Adrenal gland (tissue), 12 donors: Measurements from ENCODE around the gene LPAR5. TPM values are rescaled to one million over a fixed set of nuclear protein-coding genes. Genes with fewer than 3 reads are reported as not detected.
A peak's percentile ranks its signal among the peaks of the same experiment; 100 is the strongest.

ENCODE experiments used
- DNase-seq, 7 donors: peaks; one replicate each; pipeline ENCODE4 v3.0.0-alpha.2; 2019 to 2020
- H3K27ac ChIP-seq, 5 donors: fragments of 200-600 bp; sonication (generic) in 4 of 5; 1 replicate in 3 of 5; 2 replicates in 2 of 5; pipeline versions ENCODE4 v1.5.1 to v1.8.0; 2016 to 2020; ENCODE audit warnings: mild to moderate bottlenecking in 1 of 5
- H3K27me3 ChIP-seq: fragments of 200-600 bp; 2 replicates; pipeline ENCODE4 v1.8.0; 2021
- H3K36me3 ChIP-seq, 2 donors: fragments of 200-600 bp; replicated peaks in 1 of 2; 1 replicate in 1 of 2; 2 replicates in 1 of 2; pipeline versions ENCODE4 v1.5.1 to v1.8.0; 2018 to 2022
- H3K4me1 ChIP-seq, 2 donors: fragments of 200-600 bp; replicated peaks in 1 of 2; 1 replicate in 1 of 2; 2 replicates in 1 of 2; pipeline versions ENCODE4 v1.5.1 to v1.8.0; 2018 to 2021
- H3K4me3 ChIP-seq, 4 donors: fragments of 200-600 bp; sonication (generic) in 3 of 4; one replicate each; pipeline ENCODE4 v1.5.1; 2016 to 2018
- H3K9me3 ChIP-seq, 3 donors: fragments of 200-600 bp; sonication (generic) in 1 of 3; replicated peaks in 1 of 3; 1 replicate in 2 of 3; 2 replicates in 1 of 3; pipeline versions ENCODE4 v1.5.1 to v1.8.0; 2016 to 2021
- CTCF ChIP-seq, 6 experiments: fragments of 450-650 bp in 4 of 6; fragments of 200-600 bp in 2 of 6; sonication (generic) in 1 of 6; IDR thresholded peaks; 1 replicate in 5 of 6; 2 replicates in 1 of 6; pipeline versions ENCODE4 v1.5.1 to v1.8.0; 2016 to 2021; ENCODE audit warnings: antibody characterized with exemption in 6 of 6, mild to moderate bottlenecking in 2 of 6, moderate library complexity in 1 of 6
- POLR2A ChIP-seq, 2 donors: fragments of 450-650 bp; IDR thresholded peaks; one replicate each; pipeline ENCODE4 v1.6.1; 2017; ENCODE audit warnings: antibody characterized with exemption in 2 of 2, mild to moderate bottlenecking in 2 of 2, moderate library complexity in 1 of 2
- WGBS, 4 donors: extraction: QIAGEN DNeasy Blood & Tissue Kit in 2 of 4; methylation state at CpG; one replicate each; pipeline versions ENCODE4 v1.1.5 to v1.1.7; 2013 to 2017; 5-methylcytosine and 5-hydroxymethylcytosine counted together
- intact Hi-C, 2 donors: fragments of 100-400 bp; cut with DNase I; formaldehyde crosslinking; loops; one replicate each; pipeline versions ENCODE4 v1.14.1 to v1.15.0; 2022 to 2023
- polyA plus RNA-seq, 3 donors: library from polyadenylated mRNA; stranded (reverse); fragments of 200-250 nt in 2 of 3; fragments of 350-450 nt in 1 of 3; fragmentation: Illumina TruSeq in 1 of 3; extraction: RNeasy Lipid Tissue Mini Kit (QIAGEN cat#74804) in 1 of 3; gene quantifications; one replicate each; pipeline ENCODE4 v1.2.3, GENCODE V29; 2013 to 2014
- small RNA-seq, 2 donors: library from RNA; depleted of rRNA; stranded (forward); fragments of <200 nt; gene quantifications; one replicate each; pipeline ENCODE3, GENCODE V24; 2016
- total RNA-seq, 9 donors: library from RNA; depleted of rRNA in 4 of 9; stranded (reverse); fragments of >200 nt in 4 of 9; fragments of 120-200 nt in 1 of 9; fragmentation: NEBNext Ultra II Directional in 1 of 9; extraction: Animal tissue kit (Norgen Biotek cat#: 25700) in 1 of 9; gene quantifications; one replicate each; pipeline versions ENCODE4 v1.1.0 to v1.2.4, GENCODE V29; 2013 to 2023
- donor health status: healthy with polysubstance abuse.
- donor health status: Bipolar disorder and iron deficiency.
- donor health status: DM: yes; HTN: yes; CAD: no.
- donor health status: DM: no; HTN: no; CAD: no.
- donor health status: DM: no; HTN: no; CAD: no.
- donor health status: DM: yes; HTN: yes; CAD: no.

Gene LPAR5
- total and polyA plus RNA-seq, 12 donors = 0.28 to 11.6 (median 4.7) TPM

GRCh38 chr12:6573001-6573400, 62.8 kb downstream of the LPAR5 start:
- DNase-seq = no peak
- H3K36me3 ChIP-seq = peaks cover 0 to 88% of the 10 kb centered on the region in 2 donors

DNA sequence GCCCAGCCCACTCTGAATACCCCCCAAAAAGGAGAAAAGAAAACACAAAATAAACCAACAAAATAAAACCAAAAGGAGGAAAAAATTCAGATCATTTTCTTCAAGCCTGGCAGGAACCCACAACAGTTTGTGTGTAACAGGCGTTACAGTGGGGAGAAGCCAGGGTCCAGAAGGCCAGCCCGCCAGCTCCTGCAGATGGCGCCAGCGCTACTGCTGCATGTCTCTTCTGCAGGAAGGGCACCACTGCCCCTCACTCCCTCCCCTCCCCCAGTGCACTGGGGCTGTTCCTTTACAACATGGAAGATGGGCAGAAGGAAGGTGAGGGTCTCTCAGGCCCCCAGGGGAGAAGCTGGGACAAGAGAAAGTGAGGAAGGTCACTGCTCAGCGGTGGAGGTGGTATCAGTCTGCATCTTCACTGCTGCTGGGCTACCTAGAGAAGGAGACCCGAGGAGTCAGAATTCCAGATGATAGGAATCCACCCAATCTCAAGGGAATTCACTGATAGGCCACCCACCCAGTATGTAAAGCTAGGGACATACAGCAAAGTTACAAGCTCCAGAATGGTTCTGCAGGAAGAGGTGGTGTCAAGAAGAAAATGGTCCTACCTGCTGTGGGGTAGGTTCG, 65.4 kb downstream of the LPAR5 start:
- Histone ChIP-seq H3K27me3 (no peaks in the 10 kb centered on the region), H3K27ac (no peak overlapping the region), H3K36me3 (peaks cover 0 to 76% of the 10 kb centered on the region in 2 donors), H3K4me1 (peaks cover 7 to 14% of the 10 kb centered on the region in 2 donors), H3K9me3 (no peaks in the 10 kb centered on the region), H3K4me3 (no peak overlapping the region)
- intact Hi-C loops = no loop called here
- WGBS, 4 donors = 60 to 78% (median 66%) methylated on average over 7 of the region's 7 CpGs
- DNase-seq = peak in 4 of 7 donors; percentile 28 to 72 (median 59)
- peak in 1 of 6 experiments; percentile 19 for TF ChIP-seq CTCF (IDR thresholded peaks at IDR 0.05)
- no peak for TF ChIP-seq POLR2A (IDR thresholded peaks at IDR 0.05)

More at GRCh38 chr12:6573001-6573400, 62.8 kb downstream of the LPAR5 start:
- intact Hi-C loops = no loop called here
- Histone ChIP-seq H3K9me3 (no peaks in the 10 kb centered on the region), H3K27ac (no peak overlapping the region), H3K27me3 (no peaks in the 10 kb centered on the region), H3K4me3 (no peak overlapping the region), H3K4me1 (peaks cover 5 to 7% of the 10 kb centered on the region in 2 donors)
- WGBS, 4 donors = 89 to 94% (median 92%) methylated on average over 8 of the region's 8 CpGs
- TF ChIP-seq CTCF (IDR thresholded peaks at IDR 0.05) = no peak
- TF ChIP-seq POLR2A (IDR thresholded peaks at IDR 0.05) = no peak

DNA sequence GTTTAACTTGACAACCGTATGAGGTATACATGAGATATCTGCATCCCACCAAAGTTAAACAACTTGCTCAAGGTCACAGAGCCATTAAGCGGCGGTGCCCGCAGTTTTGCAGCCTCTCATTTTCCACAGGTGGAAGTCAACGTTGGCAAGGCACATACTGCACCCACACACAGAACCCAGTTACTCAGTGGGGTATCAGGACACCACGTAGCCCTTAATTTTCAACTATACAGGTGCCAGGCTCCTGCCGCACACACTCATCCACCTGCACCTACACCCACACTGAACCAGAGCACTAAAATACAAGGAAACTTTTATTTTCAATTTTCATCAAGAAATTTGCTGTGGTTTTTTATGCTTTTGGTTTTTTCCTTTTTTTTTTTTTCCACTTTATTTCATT, 66.0 kb downstream of the LPAR5 start:
- Histone ChIP-seq H3K9me3 (no peaks in the 10 kb centered on the region), H3K36me3 (peaks cover 0 to 76% of the 10 kb centered on the region in 2 donors), H3K27me3 (no peaks in the 10 kb centered on the region), H3K27ac (no peak overlapping the region), H3K4me3 (no peak overlapping the region), H3K4me1 (peaks cover 7 to 14% of the 10 kb centered on the region in 2 donors)
- WGBS, 4 donors = 61 to 75% (median 67%) methylated on average over 7 of the region's 7 CpGs
- TF ChIP-seq CTCF (IDR thresholded peaks at IDR 0.05) = no peak
- no peak for TF ChIP-seq POLR2A (IDR thresholded peaks at IDR 0.05)
- no peak for DNase-seq
- intact Hi-C loops = loop anchor here in 1 of 2 donors (5.0 kb wide), 1 partner anchor 33 kb away; no protein-coding TSS in a partner anchor

DNA sequence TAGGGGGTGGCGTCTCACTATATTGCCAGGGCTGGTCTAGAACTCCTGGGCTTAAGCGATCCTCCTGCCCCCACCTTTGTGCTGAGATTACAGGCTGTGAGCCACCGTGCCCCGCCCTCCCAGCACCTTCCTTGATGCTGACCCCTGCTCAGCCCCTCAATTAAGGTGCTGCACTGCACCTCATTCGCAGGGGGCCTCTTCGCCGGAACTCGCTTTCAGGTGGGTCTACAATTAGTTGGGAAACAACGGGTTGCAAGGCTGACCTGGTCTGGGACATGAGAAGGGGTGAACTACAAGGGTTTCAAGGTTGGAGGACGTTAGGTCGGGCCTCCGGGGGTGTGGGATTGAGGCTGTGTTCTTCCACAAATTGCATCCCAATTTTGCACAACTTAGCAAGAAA, 66.4 kb downstream of the LPAR5 start:
- Histone ChIP-seq H3K27me3 (no peaks in the 10 kb centered on the region), H3K4me3 (no peak overlapping the region), H3K9me3 (no peaks in the 10 kb centered on the region), H3K36me3 (peaks cover 0 to 76% of the 10 kb centered on the region in 2 donors), H3K27ac (peak overlapping the region in 1 of 5 donors; percentile 77), H3K4me1 (peaks cover 7 to 14% of the 10 kb centered on the region in 2 donors)
- 76 to 87% (median 82%) methylated on average over 11 to 12 of the region's 12 CpGs for WGBS, 4 donors
- intact Hi-C loops = loop anchor here in 1 of 2 donors (5.0 kb wide), 1 partner anchor 33 kb away; no protein-coding TSS in a partner anchor
- TF ChIP-seq CTCF (IDR thresholded peaks at IDR 0.05) (no peak), POLR2A (IDR thresholded peaks at IDR 0.05) (no peak)
- peak in 1 of 7 donors; percentile 17 for DNase-seq

Small RNA genes within 50 kb of the gene (small RNA-seq; reads per million reads assigned to genes)
- gene SCARNA11 = 176 to 264 reads per million in 2 donors

Other genes with a start within 250 kb of the LPAR5 start
- gene CD27, start 191.0 kb downstream of the LPAR5 start, total RNA-seq = 1 to 10 TPM in 2 of 9 donors, under 1 TPM in 6, not detected in 1; 0.11 to 8.9 (median 0.54) TPM
- 1 to 10 TPM in 2 of 3 donors, under 1 TPM in 1; 0.77 to 2.1 (median 1.1) TPM for gene CD27, start 191.0 kb downstream of the LPAR5 start, polyA plus RNA-seq
- gene TAPBPL, start 183.9 kb downstream of the LPAR5 start, total RNA-seq = 10 to 100 TPM; 17.0 to 42.4 (median 33.8) TPM
- 10 to 100 TPM; 13.8 to 41.6 (median 26.5) TPM for gene TAPBPL, start 183.9 kb downstream of the LPAR5 start, polyA plus RNA-seq
- 10 to 100 TPM in 3 of 9 donors, 1 to 10 TPM in 6; 2.8 to 16.8 (median 8.8) TPM for gene VAMP1, start 165.3 kb downstream of the LPAR5 start, total RNA-seq
- gene VAMP1, start 165.3 kb downstream of the LPAR5 start, polyA plus RNA-seq = 10 to 100 TPM in 1 of 3 donors, 1 to 10 TPM in 2; 7.3 to 26.7 (median 9.6) TPM
- 100 to 1,000 TPM in 6 of 9 donors, 10 to 100 TPM in 3; 64.7 to 280 (median 164) TPM for gene MRPL51, start 142.7 kb downstream of the LPAR5 start, total RNA-seq
- 100 to 1,000 TPM in 1 of 3 donors, 10 to 100 TPM in 2; 67.2 to 161 (median 83.3) TPM for gene MRPL51, start 142.7 kb downstream of the LPAR5 start, polyA plus RNA-seq
- 10 to 100 TPM; 11.5 to 33.9 (median 24.5) TPM for gene NCAPD2, start 141.9 kb downstream of the LPAR5 start, total RNA-seq
- gene NCAPD2, start 141.9 kb downstream of the LPAR5 start, polyA plus RNA-seq = 10 to 100 TPM in 1 of 3 donors, 1 to 10 TPM in 2; 6.6 to 10.1 (median 10.0) TPM
- 1,000 to 10,000 TPM; 1,734 to 3,241 (median 2,275) TPM for gene GAPDH, start 101.4 kb downstream of the LPAR5 start, total RNA-seq
- gene GAPDH, start 101.4 kb downstream of the LPAR5 start, polyA plus RNA-seq = 1,000 to 10,000 TPM; 1,816 to 4,338 (median 3,953) TPM
- 10 to 100 TPM in 8 of 9 donors, 1 to 10 TPM in 1; 8.3 to 36.3 (median 27.5) TPM for gene IFFO1, start 79.9 kb downstream of the LPAR5 start, total RNA-seq
- 10 to 100 TPM in 2 of 3 donors, 1 to 10 TPM in 1; 8.7 to 91.0 (median 79.2) TPM for gene IFFO1, start 79.9 kb downstream of the LPAR5 start, polyA plus RNA-seq
- gene NOP2, start 67.7 kb downstream of the LPAR5 start, total RNA-seq = 10 to 100 TPM in 8 of 9 donors, 1 to 10 TPM in 1; 7.7 to 34.7 (median 27.0) TPM
- 10 to 100 TPM; 43.2 to 95.5 (median 63.8) TPM for gene NOP2, start 67.7 kb downstream of the LPAR5 start, polyA plus RNA-seq
- 100 to 1,000 TPM; 216 to 307 (median 246) TPM for gene CHD4, start 28.6 kb downstream of the LPAR5 start, total RNA-seq
- gene CHD4, start 28.6 kb downstream of the LPAR5 start, polyA plus RNA-seq = 100 to 1,000 TPM; 152 to 505 (median 284) TPM
- 1 to 10 TPM in 7 of 9 donors, under 1 TPM in 2; 0.36 to 3.1 (median 1.4) TPM for gene ACRBP, start 11.5 kb upstream of the LPAR5 start, total RNA-seq
- 1 to 10 TPM in 1 of 3 donors, under 1 TPM in 2; 0.91 to 2.8 (median 0.99) TPM for gene ACRBP, start 11.5 kb upstream of the LPAR5 start, polyA plus RNA-seq
- gene ING4, start 27.2 kb upstream of the LPAR5 start, total RNA-seq = 10 to 100 TPM; 22.6 to 87.6 (median 54.1) TPM
- 10 to 100 TPM; 31.6 to 40.1 (median 32.3) TPM for gene ING4, start 27.2 kb upstream of the LPAR5 start, polyA plus RNA-seq
- gene ZNF384, start 53.4 kb upstream of the LPAR5 start, total RNA-seq = 10 to 100 TPM; 19.9 to 67.2 (median 41.4) TPM
- gene ZNF384, start 53.4 kb upstream of the LPAR5 start, polyA plus RNA-seq = 10 to 100 TPM; 45.5 to 71.2 (median 49.5) TPM
- gene PIANP, start 64.9 kb upstream of the LPAR5 start, total RNA-seq = 1 to 10 TPM in 1 of 9 donors, under 1 TPM in 5, not detected in 3; 0.11 to 4.6 (median 0.45) TPM
- 1 to 10 TPM; 2.4 to 5.2 (median 3.5) TPM for gene PIANP, start 64.9 kb upstream of the LPAR5 start, polyA plus RNA-seq
- 100 to 1,000 TPM in 1 of 9 donors, 10 to 100 TPM in 8; 56.5 to 105 (median 83.2) TPM for gene COPS7A, start 88.1 kb upstream of the LPAR5 start, total RNA-seq
- gene COPS7A, start 88.1 kb upstream of the LPAR5 start, polyA plus RNA-seq = 10 to 100 TPM; 46.5 to 85.1 (median 50.6) TPM
- 100 to 1,000 TPM; 135 to 334 (median 225) TPM for gene MLF2, start 117.2 kb upstream of the LPAR5 start, total RNA-seq
- gene MLF2, start 117.2 kb upstream of the LPAR5 start, polyA plus RNA-seq = 100 to 1,000 TPM; 181 to 248 (median 233) TPM
- 100 to 1,000 TPM in 6 of 9 donors, 10 to 100 TPM in 3; 27.0 to 269 (median 127) TPM for gene PTMS, start 130.4 kb upstream of the LPAR5 start, total RNA-seq
- 1,000 to 10,000 TPM in 1 of 3 donors, 100 to 1,000 TPM in 2; 134 to 1,405 (median 631) TPM for gene PTMS, start 130.4 kb upstream of the LPAR5 start, polyA plus RNA-seq
- under 1 TPM in 7 of 9 donors, not detected in 2; 0.11 to 0.96 (median 0.64) TPM for gene LAG3, start 136.6 kb upstream of the LPAR5 start, total RNA-seq
- gene LAG3, start 136.6 kb upstream of the LPAR5 start, polyA plus RNA-seq = 1 to 10 TPM in 2 of 3 donors, under 1 TPM in 1; 0.29 to 4.3 (median 2.3) TPM
- gene CD4, start 153.6 kb upstream of the LPAR5 start, total RNA-seq = 10 to 100 TPM in 8 of 9 donors, 1 to 10 TPM in 1; 2.4 to 52.8 (median 29.5) TPM
- 10 to 100 TPM in 1 of 3 donors, 1 to 10 TPM in 2; 8.1 to 12.9 (median 9.1) TPM for gene CD4, start 153.6 kb upstream of the LPAR5 start, polyA plus RNA-seq
- 10 to 100 TPM in 1 of 9 donors, 1 to 10 TPM in 8; 1.1 to 11.9 (median 4.0) TPM for gene GPR162, start 185.9 kb upstream of the LPAR5 start, total RNA-seq
- gene GPR162, start 185.9 kb upstream of the LPAR5 start, polyA plus RNA-seq = 10 to 100 TPM in 2 of 3 donors, 1 to 10 TPM in 1; 5.3 to 42.6 (median 13.7) TPM
- 10 to 100 TPM in 7 of 9 donors, 1 to 10 TPM in 2; 2.6 to 23.6 (median 14.6) TPM for gene P3H3, start 192.4 kb upstream of the LPAR5 start, total RNA-seq
- gene P3H3, start 192.4 kb upstream of the LPAR5 start, polyA plus RNA-seq = 10 to 100 TPM in 2 of 3 donors, 1 to 10 TPM in 1; 3.7 to 58.1 (median 51.0) TPM
- 1 to 10 TPM in 5 of 9 donors, under 1 TPM in 3, not detected in 1; 0.44 to 2.6 (median 1.6) TPM for gene GNB3, start 205.0 kb upstream of the LPAR5 start, total RNA-seq
- 10 to 100 TPM in 2 of 3 donors, 1 to 10 TPM in 1; 1.0 to 22.4 (median 11.6) TPM for gene GNB3, start 205.0 kb upstream of the LPAR5 start, polyA plus RNA-seq
- 10 to 100 TPM in 1 of 9 donors, 1 to 10 TPM in 7, not detected in 1; 2.6 to 17.7 (median 3.4) TPM for gene CDCA3, start 215.3 kb upstream of the LPAR5 start, total RNA-seq
- gene CDCA3, start 215.3 kb upstream of the LPAR5 start, polyA plus RNA-seq = 1 to 10 TPM; 3.5 to 5.5 (median 5.3) TPM
- 100 to 1,000 TPM in 6 of 9 donors, 10 to 100 TPM in 3; 60.0 to 162 (median 122) TPM for gene USP5, start 216.2 kb upstream of the LPAR5 start, total RNA-seq
- 100 to 1,000 TPM in 1 of 3 donors, 10 to 100 TPM in 2; 30.6 to 109 (median 32.5) TPM for gene USP5, start 216.2 kb upstream of the LPAR5 start, polyA plus RNA-seq
- gene TPI1, start 231.6 kb upstream of the LPAR5 start, total RNA-seq = 1,000 to 10,000 TPM in 1 of 9 donors, 100 to 1,000 TPM in 8; 555 to 1,141 (median 862) TPM
- 1,000 to 10,000 TPM in 1 of 3 donors, 100 to 1,000 TPM in 2; 241 to 2,322 (median 444) TPM for gene TPI1, start 231.6 kb upstream of the LPAR5 start, polyA plus RNA-seq
- 10 to 100 TPM in 8 of 9 donors, 1 to 10 TPM in 1; 3.3 to 24.5 (median 15.5) TPM for gene SPSB2, start 237.3 kb upstream of the LPAR5 start, total RNA-seq
- 10 to 100 TPM in 2 of 3 donors, 1 to 10 TPM in 1; 2.5 to 19.5 (median 19.5) TPM for gene SPSB2, start 237.3 kb upstream of the LPAR5 start, polyA plus RNA-seq